Keratinocyte (primary cell): ENCODE measurements around the gene KCNH2. TPM values are rescaled to one million over a fixed set of nuclear protein-coding genes. Genes with fewer than 3 reads are reported as not detected.

Source experiments
- DNase-seq: peaks from one replicate; pipeline ENCODE4 v3.0.0-alpha.2; 2011; ENCODE audit warnings: low read depth, missing footprints, low spot score
- FAIRE-seq: peaks from 2 replicates; lab custom pipeline; 2011; peaks lifted over from hg19 to GRCh38; lab: Jason Lieb, UNC
- H2AFZ ChIP-seq: 2 replicates; pipeline ENCODE4 v1.6.0; 2012; ENCODE audit warnings: low read length, control low read depth, inconsistent platforms; ENCODE audit not compliant: control insufficient read depth
- H3K27ac ChIP-seq: 2 replicates; pipeline ENCODE4 v1.5.1; 2011; ENCODE audit warnings: low read length; ENCODE audit not compliant: control insufficient read depth, insufficient read depth
- H3K27me3 ChIP-seq: 3 replicates; pipeline ENCODE4 v1.6.0; 2011; ENCODE audit warnings: low read length; ENCODE audit not compliant: control insufficient read depth, insufficient read depth; ENCODE audit errors: extremely low read depth
- H3K36me3 ChIP-seq, 2 experiments: 2 replicates in 1 of 2; 3 replicates in 1 of 2; pipeline ENCODE4 v1.5.1; 2011; ENCODE audit warnings: low read length in 2 of 2, mild to moderate bottlenecking in 1 of 2; ENCODE audit not compliant: control insufficient read depth in 2 of 2, insufficient read depth in 2 of 2; ENCODE audit errors: extremely low read depth in 1 of 2
- H3K4me1 ChIP-seq: 3 replicates; pipeline ENCODE4 v1.5.1; 2011; ENCODE audit warnings: low read length; ENCODE audit not compliant: control insufficient read depth, insufficient read depth; ENCODE audit errors: extremely low read depth
- H3K4me2 ChIP-seq: 3 replicates; pipeline ENCODE4 v1.6.0; 2011; ENCODE audit warnings: low read depth, low read length; ENCODE audit not compliant: control insufficient read depth, insufficient read depth; ENCODE audit errors: extremely low read depth
- H3K4me3 ChIP-seq, 3 experiments: fragments of 200-600 bp in 1 of 3; sonication (generic) in 1 of 3; 2 replicates in 2 of 3; 3 replicates in 1 of 3; pipeline ENCODE4 v1.5.1; 2011 to 2016; ENCODE audit warnings: low read length in 3 of 3, mild to moderate bottlenecking in 3 of 3, control low read depth in 2 of 3, inconsistent platforms in 1 of 3, low read depth in 1 of 3, mixed read lengths in 1 of 3, mixed run types in 1 of 3, moderate library complexity in 1 of 3; ENCODE audit not compliant: control insufficient read depth in 2 of 3, insufficient read depth in 2 of 3; ENCODE audit errors: extremely low read depth in 1 of 3
- H3K79me2 ChIP-seq: 2 replicates; pipeline ENCODE4 v1.6.0; 2012; ENCODE audit warnings: low read length; ENCODE audit not compliant: control insufficient read depth, insufficient read depth
- H3K9ac ChIP-seq: 3 replicates; pipeline ENCODE4 v1.6.0; 2011; ENCODE audit warnings: low read length; ENCODE audit not compliant: control insufficient read depth, insufficient read depth; ENCODE audit errors: extremely low read depth
- H3K9me1 ChIP-seq: 3 replicates; pipeline ENCODE4 v1.6.0; 2011; ENCODE audit warnings: low read length; ENCODE audit not compliant: control insufficient read depth, insufficient read depth; ENCODE audit errors: extremely low read depth
- H3K9me3 ChIP-seq: 2 replicates; pipeline ENCODE4 v1.5.1; 2012; ENCODE audit warnings: low read depth, low read length; ENCODE audit not compliant: control insufficient read depth
- H4K20me1 ChIP-seq: 3 replicates; pipeline ENCODE4 v1.6.0; 2011; ENCODE audit warnings: low read length; ENCODE audit not compliant: control insufficient read depth, insufficient read depth; ENCODE audit errors: extremely low read depth
- CTCF ChIP-seq, 3 experiments: IDR thresholded peaks in 1 of 3; conservative IDR thresholded peaks in 1 of 3; optimal IDR thresholded peaks in 1 of 3; 2 replicates in 2 of 3; 3 replicates in 1 of 3; pipeline versions ENCODE3 to v1.5.1; 2011; ENCODE audit warnings: low read length in 3 of 3, mild to moderate bottlenecking in 3 of 3, moderate library complexity in 2 of 3, control low read depth in 1 of 3, inconsistent platforms in 1 of 3; ENCODE audit not compliant: insufficient read depth in 2 of 3; ENCODE audit errors: extremely low read depth in 1 of 3
- EZH2 ChIP-seq: IDR thresholded peaks from one replicate; pipeline ENCODE4 v1.6.1; 2012; ENCODE audit warnings: inconsistent platforms, mild to moderate bottlenecking, low read length, moderate library complexity
- dilution Hi-C: fragments of 300-500 bp; cut with MboI; formaldehyde crosslinking; loops from one replicate; pipeline ENCODE4 v1.7.0; 2020; ENCODE audit warnings: low sequenced_read_pairs; ENCODE audit not compliant: extremely low pct_ligation_motif_present
- polyA plus RNA-seq, 5 experiments: library from polyadenylated mRNA; depleted of rRNA in 3 of 5; stranded (reverse) in 3 of 5; stranded (forward) in 1 of 5; unstranded in 1 of 5; fragments of >200 nt; gene quantifications; 1 replicate in 1 of 5; 2 replicates in 3 of 5; 3 replicates in 1 of 5; pipeline versions ENCODE4 v1.2.1 to v1.2.3, GENCODE V29; 2011 to 2012; ENCODE audit warnings: missing spikeins in 2 of 5, low read depth in 1 of 5, low replicate concordance in 1 of 5

Gene KCNH2
- polyA plus RNA-seq, 1 donor (not counting 4 experiments of a cell fraction or from before 2014, with no cell fraction given), result 0.03 TPM

GRCh38 chr7:150948791-150949251, 29.3 kb downstream of the KCNH2 start:
- H4K20me1 ChIP-seq, result no peaks in the 10 kb centered on the region
- peaks cover 28% of the 10 kb centered on the region for H3K27me3 ChIP-seq
- no peak overlapping the region for H3K4me3 ChIP-seq
- H2AFZ ChIP-seq, result no peak overlapping the region
- TF ChIP-seq CTCF (optimal IDR thresholded peaks at IDR 0.05 in 1 of 3, IDR thresholded peaks at IDR 0.05 in 1 of 3, conservative IDR thresholded peaks at IDR 0.05 in 1 of 3; ENCODE audit: extremely low read depth in 1 of 3, insufficient read depth in 2 of 3, low read length in 3 of 3) (no peak), EZH2 (no peak)
- no peak overlapping the region for H3K9ac ChIP-seq
- H3K9me3 ChIP-seq, result no peaks in the 10 kb centered on the region
- DNase-seq (no peak), FAIRE-seq (no peak)
- no peak overlapping the region for H3K4me2 ChIP-seq
- H3K9me1 ChIP-seq, result no peaks in the 10 kb centered on the region
- dilution Hi-C loops, result no loop called here
- no peak overlapping the region for H3K27ac ChIP-seq
- peaks cover 8% of the 10 kb centered on the region for H3K4me1 ChIP-seq
- no peaks in the 10 kb centered on the region for H3K79me2 ChIP-seq
- H3K36me3 ChIP-seq, result no peaks in the 10 kb centered on the region

GRCh38 chr7:150947761-150948651, 30.1 kb downstream of the KCNH2 start:
- dilution Hi-C loops, result no loop called here
- Histone ChIP-seq H2AFZ (no peak overlapping the region), H3K36me3 (no peaks in the 10 kb centered on the region), H3K9me1 (no peaks in the 10 kb centered on the region), H4K20me1 (no peaks in the 10 kb centered on the region), H3K9ac (no peak overlapping the region), H3K9me3 (no peaks in the 10 kb centered on the region), H3K27ac (no peak overlapping the region), H3K79me2 (no peaks in the 10 kb centered on the region), H3K4me2 (no peak overlapping the region), H3K4me1 (peaks cover 8% of the 10 kb centered on the region), H3K4me3 (no peak overlapping the region), H3K27me3 (peaks cover 28% of the 10 kb centered on the region)
- FAIRE-seq (no peak), DNase-seq (no peak)
- TF ChIP-seq CTCF (optimal IDR thresholded peaks at IDR 0.05 in 1 of 3, IDR thresholded peaks at IDR 0.05 in 1 of 3, conservative IDR thresholded peaks at IDR 0.05 in 1 of 3; ENCODE audit: extremely low read depth in 1 of 3, insufficient read depth in 2 of 3, low read length in 3 of 3), result no peak
- TF ChIP-seq EZH2, result no peak
